Measurements from ENCODE around the gene GH2. TPM values are rescaled to one million over a fixed set of nuclear protein-coding genes. Genes with fewer than 3 reads are reported as not detected.
"Not testable (repeated sequence)": the region's sequence is repeated elsewhere in the genome, so short reads cannot be mapped to it uniquely, and the experiment has no call there.

GH2 gene
- total RNA-seq, 1 donor from 2014 or later, result not detected

DNA sequence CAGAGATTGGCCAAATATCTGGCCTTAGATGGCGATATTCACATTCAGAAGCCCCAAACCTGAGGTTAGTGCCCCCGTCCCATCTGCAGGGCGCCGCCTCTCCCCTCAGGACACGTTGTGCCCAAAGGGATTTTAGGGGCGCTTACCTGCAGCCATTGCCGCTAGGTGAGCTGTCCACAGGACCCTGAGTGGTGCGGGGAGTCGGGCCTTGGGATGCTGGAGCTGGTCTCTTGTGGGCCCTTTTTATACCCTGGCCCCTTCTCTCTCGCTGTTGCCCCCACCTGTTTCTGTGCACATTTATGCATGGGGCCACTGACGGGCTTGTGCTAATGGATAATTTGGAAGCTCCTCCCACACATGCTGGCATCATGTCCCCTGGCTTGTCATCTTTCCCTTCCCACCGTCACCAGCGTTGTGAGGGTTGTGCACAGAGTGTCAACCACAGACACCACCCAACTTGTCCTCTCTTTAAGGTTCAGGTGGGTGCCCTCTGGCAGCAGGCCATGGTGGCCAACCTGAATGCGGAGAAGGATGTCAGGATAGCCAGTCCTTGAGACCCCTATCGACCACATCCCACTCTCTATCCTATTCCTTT, 29.4 kb upstream of the GH2 start, which contains the start of gene CSHL1:
TSS of gene CSHL1 (minus strand) at position 218 of the 595 bp plus-strand sequence. CDS start at position 156, 62 bp downstream.
- TF ChIP-seq, protein P1, sequence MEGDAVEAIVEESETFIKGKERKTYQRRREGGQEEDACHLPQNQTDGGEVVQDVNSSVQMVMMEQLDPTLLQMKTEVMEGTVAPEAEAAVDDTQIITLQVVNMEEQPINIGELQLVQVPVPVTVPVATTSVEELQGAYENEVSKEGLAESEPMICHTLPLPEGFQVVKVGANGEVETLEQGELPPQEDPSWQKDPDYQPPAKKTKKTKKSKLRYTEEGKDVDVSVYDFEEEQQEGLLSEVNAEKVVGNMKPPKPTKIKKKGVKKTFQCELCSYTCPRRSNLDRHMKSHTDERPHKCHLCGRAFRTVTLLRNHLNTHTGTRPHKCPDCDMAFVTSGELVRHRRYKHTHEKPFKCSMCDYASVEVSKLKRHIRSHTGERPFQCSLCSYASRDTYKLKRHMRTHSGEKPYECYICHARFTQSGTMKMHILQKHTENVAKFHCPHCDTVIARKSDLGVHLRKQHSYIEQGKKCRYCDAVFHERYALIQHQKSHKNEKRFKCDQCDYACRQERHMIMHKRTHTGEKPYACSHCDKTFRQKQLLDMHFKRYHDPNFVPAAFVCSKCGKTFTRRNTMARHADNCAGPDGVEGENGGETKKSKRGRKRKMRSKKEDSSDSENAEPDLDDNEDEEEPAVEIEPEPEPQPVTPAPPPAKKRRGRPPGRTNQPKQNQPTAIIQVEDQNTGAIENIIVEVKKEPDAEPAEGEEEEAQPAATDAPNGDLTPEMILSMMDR (IDR thresholded peaks at IDR 0.05; ENCODE audit: insufficient read depth, low read length, poor library complexity, severe bottlenecking), result no peak
- no peak for DNase-seq (ENCODE audit: low read depth)

DNA sequence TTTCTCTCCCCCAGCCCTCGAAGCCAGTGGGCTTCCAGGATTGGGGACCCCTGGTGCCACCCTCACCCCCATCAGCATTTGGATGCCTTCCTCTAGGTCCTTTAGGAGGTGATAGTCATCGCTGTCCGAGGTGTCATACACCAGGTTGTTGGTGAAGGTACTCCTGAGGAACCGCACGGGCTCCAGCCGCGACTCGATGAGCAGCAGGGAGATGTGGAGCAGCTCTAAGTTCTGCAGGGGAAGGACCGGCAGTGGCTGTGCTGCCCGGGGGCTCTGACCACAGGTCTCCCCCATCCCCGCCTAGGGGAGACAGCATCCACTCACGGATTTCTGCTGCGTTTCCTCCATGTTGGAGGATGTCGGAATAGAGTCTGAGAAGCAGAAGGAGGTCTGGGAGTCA, 28.4 kb upstream of the GH2 start:
- Histone ChIP-seq H3K27me3 (ENCODE audit: control insufficient read depth, insufficient read depth, low read length) (peaks cover 9% of the 10 kb centered on the region), H3K4me3 (ENCODE audit: low read depth, low read length) (no peak overlapping the region), H3K36me3 (ENCODE audit: control insufficient read depth, insufficient read depth, low read length) (no peaks in the 10 kb centered on the region)
- TF ChIP-seq, protein P1 (IDR thresholded peaks at IDR 0.05; ENCODE audit: insufficient read depth, low read length, poor library complexity, severe bottlenecking), result no peak
- no peak for DNase-seq (ENCODE audit: low read depth)

More for the DNA sequence above, 29.4 kb upstream of the GH2 start, which contains the start of gene CSHL1:
- no peaks in the 10 kb centered on the region for H3K36me3 ChIP-seq (ENCODE audit: control insufficient read depth, insufficient read depth, low read length)
- H3K27me3 ChIP-seq (ENCODE audit: control insufficient read depth, insufficient read depth, low read length), result peaks cover 9% of the 10 kb centered on the region
- no peak within 1 kb of the TSS for H3K4me3 ChIP-seq (ENCODE audit: low read depth, low read length)

DNA sequence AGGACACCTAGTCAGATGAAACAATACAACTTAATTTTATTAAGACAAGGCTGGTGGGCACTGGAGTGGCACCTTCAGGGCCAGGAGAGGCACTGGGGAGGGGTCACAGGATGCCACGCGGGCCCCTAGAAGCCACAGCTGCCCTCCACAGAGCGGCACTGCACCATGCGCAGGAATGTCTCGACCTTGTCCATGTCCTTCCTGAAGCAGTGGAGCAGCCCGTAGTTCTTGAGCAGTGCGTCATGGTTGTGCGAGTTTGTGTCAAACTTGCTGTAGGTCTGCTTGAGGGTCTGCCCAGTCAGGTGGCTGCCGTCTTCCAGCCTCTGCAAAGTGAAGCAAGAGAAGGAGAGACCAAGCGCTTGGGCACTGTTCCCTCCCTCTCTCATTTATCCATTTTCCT, 27.8 kb upstream of the GH2 start:
- not testable (repeated sequence) for DNase-seq (ENCODE audit: low read depth); H3K27me3 ChIP-seq (ENCODE audit: control insufficient read depth, insufficient read depth, low read length); H3K36me3 ChIP-seq (ENCODE audit: control insufficient read depth, insufficient read depth, low read length); H3K4me3 ChIP-seq (ENCODE audit: low read depth, low read length)

DNA sequence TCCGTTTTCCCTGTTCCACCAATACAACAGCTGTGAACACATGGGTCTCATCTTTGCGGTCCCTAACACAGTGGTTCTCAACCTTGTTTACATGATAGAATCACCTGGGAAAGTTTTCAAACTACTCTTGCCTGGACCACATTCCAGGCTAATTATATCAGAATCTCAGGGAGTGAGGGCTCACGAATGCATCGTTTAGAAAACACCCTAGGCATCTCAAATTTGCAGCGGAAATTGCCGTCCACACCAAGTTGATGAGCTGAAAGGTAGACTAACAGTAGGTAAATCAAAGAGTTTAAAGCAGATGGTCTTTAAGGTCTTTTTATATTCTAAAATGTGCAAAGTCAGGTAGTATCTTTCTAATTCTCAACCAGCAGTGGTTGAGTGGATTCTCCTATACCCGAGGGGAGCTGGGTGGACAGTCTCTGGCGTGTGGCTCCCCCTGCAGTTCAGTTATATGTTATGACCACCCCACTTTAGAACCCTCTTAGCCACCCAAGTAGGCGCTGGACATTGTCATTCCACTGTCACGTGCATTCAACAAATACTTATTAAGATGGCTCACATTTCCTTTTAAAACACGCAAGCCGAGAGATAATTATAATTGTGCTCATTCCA, 25.5 kb upstream of the GH2 start:
- not testable (repeated sequence) for H3K27me3 ChIP-seq (ENCODE audit: control insufficient read depth, insufficient read depth, low read length); H3K4me3 ChIP-seq (ENCODE audit: low read depth, low read length); H3K36me3 ChIP-seq (ENCODE audit: control insufficient read depth, insufficient read depth, low read length); DNase-seq (ENCODE audit: low read depth)
- TF ChIP-seq, protein P1 (IDR thresholded peaks at IDR 0.05; ENCODE audit: insufficient read depth, low read length, poor library complexity, severe bottlenecking), result peak; percentile 24

DNA sequence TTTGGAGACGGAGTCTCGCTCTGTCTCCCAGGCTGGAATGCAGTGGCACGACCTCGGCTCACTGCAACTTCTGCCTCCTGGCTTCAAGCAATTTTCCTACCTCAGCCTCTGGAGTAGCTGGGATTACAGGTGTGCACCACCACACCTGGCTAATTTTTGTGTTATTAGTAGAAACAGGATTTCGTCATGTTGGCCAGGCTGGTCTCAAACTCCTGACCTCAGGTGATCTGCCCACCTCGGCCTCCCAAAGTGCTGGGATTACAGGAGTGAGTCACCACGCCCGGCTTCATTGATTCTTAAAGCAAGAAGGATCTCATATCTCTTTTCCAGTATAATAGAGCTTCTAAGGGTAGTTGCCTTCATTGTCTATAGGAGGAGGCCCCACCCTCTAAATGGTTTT, 23.1 kb upstream of the GH2 start:
- H3K36me3 ChIP-seq (ENCODE audit: control insufficient read depth, insufficient read depth, low read length); H3K4me3 ChIP-seq (ENCODE audit: low read depth, low read length); DNase-seq (ENCODE audit: low read depth): not testable (repeated sequence)
- H3K27me3 ChIP-seq (ENCODE audit: control insufficient read depth, insufficient read depth, low read length), result peaks cover 10% of the 10 kb centered on the region

DNA sequence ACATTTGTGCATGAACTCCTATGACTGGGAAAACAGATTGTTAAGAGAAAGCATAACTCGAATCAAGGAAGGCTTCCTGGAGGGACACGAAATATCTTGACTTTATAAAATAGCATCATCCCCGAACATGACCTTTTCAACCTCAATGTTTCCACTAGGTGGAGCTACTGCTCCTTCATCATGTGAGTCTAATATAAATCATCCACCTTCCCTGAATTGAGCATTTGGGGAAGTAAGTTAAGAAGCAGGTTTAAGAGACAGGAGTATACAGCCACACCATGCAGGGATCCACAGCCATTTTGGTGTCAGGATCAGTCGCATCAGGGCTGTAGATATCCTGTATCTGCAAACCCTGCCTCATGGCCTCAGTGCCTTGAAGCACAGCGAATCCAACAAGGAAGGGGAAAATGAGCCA, 22.1 kb upstream of the GH2 start:
- not testable (repeated sequence) for H3K4me3 ChIP-seq (ENCODE audit: low read depth, low read length); H3K36me3 ChIP-seq (ENCODE audit: control insufficient read depth, insufficient read depth, low read length); H3K27me3 ChIP-seq (ENCODE audit: control insufficient read depth, insufficient read depth, low read length); DNase-seq (ENCODE audit: low read depth)
- TF ChIP-seq, protein P1 (IDR thresholded peaks at IDR 0.05; ENCODE audit: insufficient read depth, low read length, poor library complexity, severe bottlenecking), result peak; percentile 13

DNA sequence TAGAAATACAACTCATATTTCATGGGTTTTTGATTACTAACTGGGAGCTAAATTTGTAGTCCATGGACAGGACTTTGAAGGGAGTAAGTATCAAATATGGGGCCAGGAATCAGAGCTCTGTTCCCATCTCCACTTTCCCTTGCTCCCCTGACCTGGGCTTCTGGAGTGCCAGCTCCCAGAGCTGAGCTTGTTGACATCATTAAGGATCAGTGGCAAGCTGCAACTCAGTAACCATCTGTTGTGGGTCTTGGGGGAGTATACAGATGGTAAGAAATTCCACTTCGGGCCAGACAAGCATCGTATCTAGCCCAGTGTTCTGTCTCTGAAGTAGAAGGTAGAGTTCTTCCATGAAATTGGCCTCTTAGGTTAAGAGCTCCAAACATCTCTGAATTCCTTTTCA, 20.2 kb upstream of the GH2 start:
- H3K4me3 ChIP-seq (ENCODE audit: low read depth, low read length); H3K36me3 ChIP-seq (ENCODE audit: control insufficient read depth, insufficient read depth, low read length); DNase-seq (ENCODE audit: low read depth); H3K27me3 ChIP-seq (ENCODE audit: control insufficient read depth, insufficient read depth, low read length): not testable (repeated sequence)

DNA sequence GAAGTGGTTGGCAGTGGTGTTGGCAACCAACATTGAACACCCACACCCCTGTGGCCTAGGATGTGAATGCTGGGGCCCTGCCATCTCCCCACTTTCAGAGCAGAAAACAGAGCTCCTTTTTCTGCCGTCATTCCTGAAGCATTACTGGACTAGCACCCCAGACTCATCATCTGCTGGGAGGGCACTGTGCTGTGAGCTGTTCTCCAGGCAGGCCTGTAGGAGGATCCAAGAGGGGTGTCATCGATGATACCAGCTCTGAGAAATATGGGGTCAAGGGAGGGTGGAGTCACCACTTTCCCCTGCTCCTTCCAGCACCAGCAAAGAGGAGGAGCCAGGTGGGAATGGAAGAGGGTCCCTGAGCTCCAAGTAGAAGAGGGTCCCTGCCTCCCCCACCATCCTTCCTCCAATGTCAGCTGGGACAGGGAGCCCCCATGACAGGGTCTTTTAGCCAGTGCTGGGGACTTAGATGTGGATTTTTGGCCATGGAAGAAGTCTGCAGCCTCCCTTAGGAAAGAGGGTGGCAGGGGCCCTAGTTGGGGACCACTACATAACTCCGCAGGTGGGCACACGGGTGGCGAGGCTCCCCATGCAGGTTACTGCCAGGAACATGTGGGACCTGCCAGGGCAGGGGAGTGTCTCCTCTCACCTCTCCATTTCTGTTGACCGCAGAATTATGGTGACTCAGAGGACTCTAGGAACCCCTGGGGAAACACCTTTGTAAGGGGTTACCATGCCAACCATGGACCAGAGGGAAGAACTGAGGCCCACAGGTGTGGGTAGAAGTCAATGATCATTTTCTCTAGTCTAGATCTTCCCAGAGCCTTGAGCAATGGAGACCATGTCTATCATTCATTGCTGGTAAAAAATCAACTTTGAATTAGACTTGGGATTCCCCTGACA, 17.4 kb upstream of the GH2 start:
- H3K4me3 ChIP-seq (ENCODE audit: low read depth, low read length); H3K36me3 ChIP-seq (ENCODE audit: control insufficient read depth, insufficient read depth, low read length); H3K27me3 ChIP-seq (ENCODE audit: control insufficient read depth, insufficient read depth, low read length); DNase-seq (ENCODE audit: low read depth): not testable (repeated sequence)

DNA sequence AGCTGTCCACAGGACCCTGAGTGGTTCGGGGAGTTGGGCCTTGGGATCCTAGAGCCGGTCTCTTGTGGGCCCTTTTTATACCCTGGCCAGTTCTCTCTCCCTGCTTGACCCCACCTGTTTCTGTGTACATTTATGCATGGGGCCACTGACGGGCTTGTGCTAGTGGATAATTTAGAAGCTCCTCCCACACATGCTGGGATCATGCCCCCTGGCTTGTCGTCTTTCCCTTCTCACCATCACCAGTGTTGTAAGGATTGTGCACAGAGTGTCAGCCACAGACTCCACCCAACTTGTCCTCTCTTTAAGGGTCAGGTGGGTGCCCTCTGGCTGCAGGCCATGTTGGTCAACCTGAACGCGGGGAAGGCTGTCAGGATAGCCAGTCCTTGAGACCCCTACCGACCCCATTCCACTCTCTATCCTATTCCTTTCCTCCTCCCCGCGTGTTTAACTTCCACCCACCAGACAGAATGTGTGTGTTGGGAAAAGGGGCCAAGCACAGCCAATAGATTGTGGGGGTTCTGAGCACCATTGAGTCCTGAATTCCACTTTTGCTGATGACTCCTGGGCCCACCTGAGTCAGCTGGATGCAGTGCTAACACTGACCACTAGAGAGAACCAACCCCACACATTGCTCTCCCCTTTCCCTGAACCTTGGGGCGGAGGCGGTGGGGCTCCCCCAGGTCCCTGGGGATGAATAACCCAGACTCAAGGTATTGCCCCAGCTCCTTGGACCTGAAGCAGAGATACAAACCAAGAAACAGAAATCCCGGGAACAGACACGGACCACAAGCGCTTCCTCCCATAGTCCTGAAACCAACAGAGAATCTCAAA, 15.0 kb upstream of the GH2 start, which contains the start of gene CSH1:
TSS of gene CSH1 (minus strand) at position 51 of the 831 bp plus-strand sequence. CDS start 63 bp downstream, outside the sequence.
- not testable (repeated sequence) for H3K27me3 ChIP-seq (ENCODE audit: control insufficient read depth, insufficient read depth, low read length); H3K36me3 ChIP-seq (ENCODE audit: control insufficient read depth, insufficient read depth, low read length); H3K4me3 ChIP-seq (ENCODE audit: low read depth, low read length); DNase-seq (ENCODE audit: low read depth)
